Suppressor macrophage (primary cell): Measurements from ENCODE around the gene FANCC.
"Not testable (repeated sequence)": the region's sequence is repeated elsewhere in the genome, so short reads cannot be mapped to it uniquely, and the experiment has no call there.

Experiments
- DNase-seq, 4 experiments: peaks; one replicate each; pipeline ENCODE4 v3.0.0-alpha.2; 2020 to 2022

FANCC gene

DNA sequence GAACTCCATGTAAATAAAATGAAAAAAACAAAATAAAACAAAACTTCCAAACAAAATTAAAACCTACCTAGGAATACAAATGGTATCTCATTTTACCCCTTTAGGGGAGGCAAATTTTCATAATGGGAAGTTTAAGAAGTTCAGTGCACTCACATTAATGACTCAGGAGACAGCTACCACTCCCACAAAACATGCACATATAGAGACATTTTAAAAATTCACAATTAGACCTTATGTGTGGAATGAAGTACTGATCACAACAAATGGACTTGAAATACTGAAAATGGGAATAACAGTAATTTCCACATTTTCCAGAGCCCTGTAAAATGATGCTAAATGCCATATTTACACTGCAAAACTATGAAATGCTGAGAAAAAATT, 91.8 kb downstream of the FANCC start:
- DNase-seq: no peak

DNA sequence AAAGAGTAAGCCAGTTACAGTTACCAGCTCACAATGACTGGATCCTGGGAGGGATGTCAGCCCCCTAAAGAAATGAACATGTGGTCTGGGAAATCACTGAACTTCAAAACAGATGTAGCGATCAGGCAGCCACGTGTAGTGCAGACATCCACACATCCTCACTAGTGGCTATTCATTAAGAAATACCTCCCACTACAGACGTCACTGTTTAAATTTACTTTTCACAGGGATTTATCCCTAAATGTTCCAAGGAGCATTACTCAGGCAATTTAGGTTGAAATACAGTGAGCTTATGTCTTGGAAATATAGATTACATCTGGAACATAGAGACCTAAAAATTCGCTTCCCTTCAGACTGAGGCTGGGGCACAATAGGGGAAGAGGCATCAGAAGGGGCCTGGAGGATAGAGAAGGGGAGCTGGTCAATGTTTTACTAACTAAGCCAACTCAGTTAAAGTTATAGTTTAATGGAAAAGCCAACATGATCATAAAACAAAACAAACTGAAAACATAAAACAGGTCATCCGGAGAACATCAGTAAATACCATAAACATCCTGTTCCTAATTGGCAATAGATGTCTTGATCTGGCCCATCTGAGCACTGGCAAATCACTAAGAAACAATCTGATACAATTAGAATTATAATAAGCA, 92.3 kb downstream of the FANCC start:
- DNase-seq: no peak

DNA sequence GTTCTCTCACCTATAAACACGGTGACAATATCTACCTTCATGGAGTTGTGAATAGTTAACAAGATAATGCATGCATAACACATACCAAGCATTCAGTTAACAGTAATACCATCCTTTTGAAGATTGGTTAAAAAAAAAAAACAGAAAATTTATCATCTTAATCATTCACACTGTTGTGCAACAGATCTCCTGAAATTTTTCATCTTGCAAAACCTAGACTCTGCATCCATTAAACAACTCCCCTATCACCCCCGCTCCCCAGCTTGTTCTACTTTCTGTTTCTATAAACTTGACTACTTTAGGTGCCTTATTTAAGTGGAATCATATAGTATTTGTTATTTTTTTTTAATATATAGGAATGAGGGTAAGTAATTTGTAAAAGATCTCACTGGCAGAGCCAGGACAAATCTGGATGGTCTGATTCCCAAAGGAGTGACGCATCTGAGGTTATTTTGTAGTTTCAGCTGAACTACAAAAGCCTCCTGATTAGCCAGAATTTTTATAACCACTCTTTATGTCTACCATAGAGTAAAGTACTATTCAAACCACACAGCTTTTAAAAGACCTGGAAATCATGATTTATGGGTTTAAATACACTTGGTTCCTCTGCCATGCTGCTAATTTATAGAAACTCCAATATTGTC, 93.0 kb downstream of the FANCC start:
- no peak for DNase-seq

DNA sequence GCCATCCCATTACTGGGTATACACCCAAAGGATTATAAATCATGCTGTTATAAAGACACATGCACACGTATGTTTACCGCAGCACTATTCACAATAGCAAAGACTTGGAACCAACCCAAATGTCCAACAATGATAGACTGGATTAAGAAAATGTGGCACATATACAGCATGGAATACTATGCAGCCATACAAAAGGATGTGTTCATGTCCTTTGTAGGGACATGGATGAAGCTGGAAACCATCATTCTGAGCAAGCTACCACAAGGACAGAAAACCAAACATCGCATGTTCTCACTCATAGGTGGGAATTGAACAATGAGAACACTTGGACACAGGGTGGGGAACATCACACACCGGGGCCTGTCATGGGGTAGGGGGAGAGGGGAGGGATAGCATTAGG, 97.2 kb downstream of the FANCC start:
- DNase-seq: not testable (repeated sequence)

DNA sequence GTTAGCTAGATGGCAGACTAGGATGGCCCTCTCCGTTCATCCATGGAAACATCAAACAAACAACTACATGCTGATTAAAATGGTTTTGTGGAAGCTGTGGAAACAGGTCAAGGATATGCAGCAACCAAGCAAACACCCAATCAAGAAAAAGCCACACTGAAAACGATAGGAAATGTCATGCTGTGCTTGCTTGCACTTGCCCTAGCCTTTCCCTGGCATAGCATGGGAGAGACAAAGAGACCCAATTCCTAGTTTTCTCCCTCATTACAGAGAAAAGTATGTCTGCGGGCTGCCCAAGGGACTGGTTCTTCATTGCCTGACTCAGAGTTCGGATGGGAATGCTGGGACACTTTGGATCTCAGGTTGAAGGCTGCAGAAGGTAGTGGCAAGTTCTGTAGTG, 98.7 kb downstream of the FANCC start:
- no peak for DNase-seq

DNA sequence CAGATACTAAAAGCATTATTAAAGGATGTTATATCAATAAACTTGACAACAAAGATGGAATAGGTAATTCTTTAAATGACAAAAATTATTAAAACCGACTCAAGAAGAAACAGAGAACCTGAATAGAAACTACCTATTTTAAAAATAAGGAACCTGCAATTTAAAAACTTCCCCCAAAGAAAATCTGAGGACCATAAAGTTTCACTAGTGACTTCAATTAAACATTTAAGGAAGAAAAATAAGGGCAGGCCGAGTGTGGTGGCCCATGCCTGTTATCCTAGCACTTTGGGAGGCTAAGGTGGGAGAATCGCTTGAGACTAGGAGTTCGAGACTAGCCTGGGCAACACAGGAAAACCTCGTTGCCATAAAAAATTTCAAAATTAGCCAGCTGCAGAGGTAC, 99.6 kb downstream of the FANCC start:
- no peak for DNase-seq

DNA sequence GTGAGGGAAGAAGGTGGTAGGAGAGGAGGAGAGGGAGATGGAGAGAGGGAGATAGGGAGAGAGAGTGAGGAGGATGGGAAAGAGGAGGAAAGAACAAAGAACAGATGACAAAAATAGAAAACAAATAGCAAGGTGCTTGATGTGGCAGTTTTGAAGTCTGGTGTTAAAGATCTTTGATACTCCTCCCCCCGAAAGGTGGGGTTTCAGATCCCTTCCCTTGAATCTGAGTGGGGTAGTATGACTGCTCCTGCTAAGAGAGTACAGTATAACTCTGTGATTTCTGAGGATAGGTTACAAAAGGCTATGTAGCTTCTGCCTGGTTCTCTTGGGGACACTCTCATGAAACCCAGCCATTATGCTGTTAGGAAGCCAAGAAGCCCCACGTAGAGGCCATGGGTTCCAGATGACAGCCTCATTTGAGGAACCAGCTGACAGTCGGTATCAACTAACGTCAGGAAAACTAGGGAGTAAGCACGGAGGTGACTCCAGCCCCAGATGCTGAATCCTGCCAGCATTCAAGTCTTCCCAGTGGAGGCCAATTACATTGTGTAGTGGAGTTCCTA, 102.1 kb downstream of the FANCC start:
- DNase-seq: no peak

DNA sequence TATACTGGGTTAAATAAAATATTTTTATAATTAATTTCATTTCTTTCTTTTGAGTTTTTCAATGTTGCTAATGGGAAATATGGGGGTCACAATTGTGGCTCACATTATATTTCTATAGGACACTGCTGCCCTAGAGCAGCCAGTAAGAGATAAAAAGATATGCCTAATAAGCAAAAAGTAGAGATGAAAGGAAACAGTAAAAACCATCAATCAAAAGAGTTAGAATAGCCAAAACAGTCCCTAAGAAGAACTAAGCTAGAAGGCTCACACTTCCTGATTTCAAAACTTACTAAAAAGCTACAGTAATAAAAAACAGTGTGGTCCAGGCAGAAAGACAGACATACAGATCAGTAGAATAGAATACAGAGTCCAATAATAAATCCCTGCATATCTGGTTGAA, 104.4 kb downstream of the FANCC start:
- no peak for DNase-seq

DNA sequence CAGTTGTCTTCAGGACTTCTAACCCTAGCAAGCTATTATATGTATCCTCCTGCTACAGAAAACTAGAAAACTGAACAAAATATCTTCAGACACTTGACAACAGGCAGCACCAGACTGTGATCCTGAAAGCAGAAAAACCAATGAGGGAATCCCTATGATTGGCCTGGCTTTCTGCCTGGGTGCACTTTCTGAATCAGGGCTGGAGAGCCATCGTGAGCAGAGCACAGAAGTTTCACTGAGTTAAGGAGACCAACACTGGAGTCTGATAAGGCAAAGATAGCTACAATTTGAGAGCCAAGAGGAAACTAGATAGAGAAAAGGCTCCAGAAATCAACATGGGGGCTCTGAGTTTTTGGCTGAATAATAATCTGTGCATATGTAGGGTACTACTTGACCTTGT, 106.5 kb downstream of the FANCC start:
- DNase-seq: no peak

DNA sequence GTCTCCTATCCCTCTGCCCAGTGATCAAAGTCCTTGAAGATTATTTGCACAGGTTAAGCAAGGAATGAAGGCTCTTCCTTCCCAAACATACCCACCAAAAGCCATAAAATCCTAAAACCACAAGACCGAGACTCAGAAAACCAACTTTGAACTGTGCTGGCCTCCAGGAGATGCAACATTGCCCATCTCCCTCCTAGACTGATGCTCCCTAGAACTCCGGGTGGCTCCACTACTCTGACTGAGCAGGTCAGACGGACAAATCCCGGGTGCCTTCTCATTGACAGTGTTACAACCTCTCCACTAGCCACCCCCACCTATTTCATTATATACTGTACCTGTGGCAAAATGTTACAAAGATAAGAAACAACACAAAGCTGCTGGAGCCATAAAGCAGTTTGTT, 110.1 kb downstream of the FANCC start:
- DNase-seq: no peak

DNA sequence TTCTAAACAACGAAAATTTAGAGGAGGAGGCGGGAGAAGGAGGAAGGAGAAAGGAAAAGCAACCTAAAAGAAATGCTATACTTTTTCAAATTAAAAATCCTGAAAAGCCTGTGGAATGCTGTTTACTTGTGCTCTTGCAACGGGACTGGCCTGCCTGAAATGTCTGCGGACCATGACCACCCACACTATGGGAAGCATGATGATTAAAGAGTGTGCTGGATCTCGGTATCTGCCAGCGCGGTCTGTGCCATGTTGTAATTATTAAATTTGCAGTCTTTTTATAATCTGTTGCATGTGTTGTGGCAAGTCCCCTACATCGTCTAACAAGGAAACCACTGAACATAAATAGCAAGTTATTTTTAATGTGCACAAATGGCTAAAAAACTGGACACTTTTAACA, 111.4 kb downstream of the FANCC start:
- DNase-seq: no peak

DNA sequence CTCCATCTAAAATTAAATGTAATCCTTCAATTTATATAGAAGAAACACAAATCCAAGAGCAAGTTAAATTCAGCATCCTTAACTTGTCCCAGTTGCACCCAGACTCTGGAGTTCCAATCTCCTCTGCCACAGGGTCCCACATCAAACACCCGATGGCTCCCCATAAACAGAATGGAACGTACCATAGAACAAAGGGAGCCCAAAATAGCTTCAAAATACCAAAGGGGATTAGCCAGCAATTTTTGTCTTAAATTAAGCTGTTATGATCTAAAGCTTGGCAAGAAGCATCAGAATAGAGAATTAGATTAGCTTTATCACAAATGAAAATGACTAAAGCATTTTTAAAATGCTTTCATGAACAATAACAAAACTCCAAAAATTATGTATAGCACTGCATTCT, 112.8 kb downstream of the FANCC start:
- DNase-seq: no peak

DNA sequence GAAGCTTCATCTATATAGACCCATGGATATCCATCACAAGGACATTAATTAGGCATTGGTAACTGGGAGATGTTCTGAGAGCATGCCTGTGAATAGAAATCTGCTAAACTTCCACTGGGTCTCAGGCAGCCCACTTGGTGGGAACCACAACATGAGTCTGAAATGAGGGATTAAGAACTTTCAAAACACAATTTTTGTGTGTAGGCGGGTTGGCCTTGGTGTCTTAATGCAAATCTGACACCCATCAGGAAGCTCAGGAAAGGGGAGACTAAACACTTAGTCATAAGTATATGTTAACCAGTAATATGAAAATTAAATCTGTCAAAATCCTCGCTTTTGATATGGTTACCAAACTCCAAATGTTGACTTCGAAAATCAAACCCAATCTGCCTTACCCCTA, 113.2 kb downstream of the FANCC start:
- no peak for DNase-seq

DNA sequence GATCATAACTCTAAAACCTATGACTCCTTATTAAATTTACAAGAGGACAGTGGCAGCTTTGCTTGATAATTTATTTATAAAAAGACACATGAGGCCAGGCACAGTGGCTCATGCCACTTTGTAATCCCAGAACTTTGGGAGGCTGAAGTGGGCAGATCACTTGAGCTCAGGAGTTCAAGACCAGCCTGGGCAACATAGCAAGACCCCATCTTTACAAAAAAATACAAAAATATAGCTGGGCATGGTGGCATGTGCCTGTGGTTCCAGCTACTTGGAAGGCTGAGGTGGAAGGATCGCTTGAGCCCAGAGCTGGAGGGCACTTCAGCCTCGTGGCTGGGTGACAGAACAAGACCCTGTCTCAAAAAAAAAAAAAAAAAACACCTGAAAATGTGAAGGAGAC, 114.5 kb downstream of the FANCC start:
- DNase-seq: not testable (repeated sequence)

DNA sequence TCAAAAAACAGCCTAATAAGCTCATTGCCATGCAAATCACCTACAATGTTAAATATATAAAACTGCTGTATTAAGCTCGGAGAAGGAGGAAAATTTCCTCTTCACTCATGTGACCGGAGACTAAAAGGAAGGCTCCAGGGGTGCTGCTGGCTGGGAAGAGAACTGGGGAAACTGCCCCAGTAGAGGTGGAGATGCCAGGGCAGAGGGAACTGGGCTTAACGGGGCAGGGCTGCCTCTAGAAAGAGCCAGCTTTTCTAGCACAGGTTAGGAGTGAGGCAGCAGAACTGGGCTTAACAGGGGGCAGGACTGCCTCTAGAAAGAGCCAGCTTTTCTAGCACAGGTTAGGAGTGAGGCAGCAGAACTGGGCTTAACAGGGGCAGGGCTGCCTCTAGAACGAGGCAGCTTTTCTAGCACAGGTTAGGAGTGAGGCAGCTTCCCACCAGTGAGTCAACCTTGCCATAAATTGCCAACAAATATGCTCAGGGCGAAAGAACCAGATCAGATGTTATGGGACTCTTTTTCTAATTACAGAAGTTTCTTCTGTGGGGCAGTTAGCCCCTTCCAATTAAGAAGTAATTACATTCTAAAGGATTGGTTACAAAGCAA, 115.3 kb downstream of the FANCC start:
- no peak for DNase-seq

DNA sequence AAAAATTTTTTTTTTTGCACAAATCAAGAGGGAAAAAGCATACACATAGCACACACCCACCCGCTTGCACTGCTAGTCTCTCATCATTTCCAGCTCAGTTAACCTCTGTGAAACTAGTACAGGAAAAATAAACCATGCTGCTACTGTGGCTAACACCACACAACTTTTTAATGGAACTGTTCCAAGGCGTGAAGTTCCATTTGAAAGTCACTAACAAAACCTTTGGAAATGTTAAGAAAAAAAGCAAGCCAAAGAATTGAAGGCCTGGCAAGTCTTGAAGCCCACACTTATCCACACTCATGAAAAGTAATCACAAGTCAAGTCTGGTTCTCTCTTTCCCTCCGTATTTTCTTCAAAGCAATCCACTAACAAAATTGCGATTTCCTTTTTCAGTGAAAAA, 116.3 kb downstream of the FANCC start:
- DNase-seq: no peak

DNA sequence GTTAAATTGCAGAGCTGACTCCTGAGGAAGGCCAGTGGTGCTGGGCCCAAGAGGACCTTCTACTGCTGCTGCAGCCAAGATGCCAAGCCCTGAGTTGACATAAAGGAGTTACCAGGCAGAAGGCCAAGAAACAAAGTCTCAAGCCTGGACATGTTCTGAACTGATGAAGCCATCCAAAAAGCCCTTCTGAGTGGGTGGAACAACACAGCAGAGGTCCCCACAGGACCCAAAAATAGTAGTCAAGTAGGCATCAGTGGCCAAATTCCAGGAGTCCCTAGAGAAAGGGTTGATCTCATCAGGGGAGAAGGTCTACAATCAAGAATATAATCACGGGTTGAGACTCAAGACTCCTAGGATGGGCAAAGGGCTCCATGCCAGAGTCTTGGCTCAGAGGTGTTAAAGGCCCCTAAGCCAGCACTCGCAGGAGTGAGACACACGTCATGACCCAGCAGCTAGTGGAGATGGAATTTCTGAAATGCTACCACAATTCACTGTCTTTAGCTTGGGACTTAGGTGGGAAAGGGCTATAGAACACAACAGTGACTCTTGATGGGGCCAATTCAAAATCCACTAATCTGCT, 119.7 kb downstream of the FANCC start:
- no peak for DNase-seq

DNA sequence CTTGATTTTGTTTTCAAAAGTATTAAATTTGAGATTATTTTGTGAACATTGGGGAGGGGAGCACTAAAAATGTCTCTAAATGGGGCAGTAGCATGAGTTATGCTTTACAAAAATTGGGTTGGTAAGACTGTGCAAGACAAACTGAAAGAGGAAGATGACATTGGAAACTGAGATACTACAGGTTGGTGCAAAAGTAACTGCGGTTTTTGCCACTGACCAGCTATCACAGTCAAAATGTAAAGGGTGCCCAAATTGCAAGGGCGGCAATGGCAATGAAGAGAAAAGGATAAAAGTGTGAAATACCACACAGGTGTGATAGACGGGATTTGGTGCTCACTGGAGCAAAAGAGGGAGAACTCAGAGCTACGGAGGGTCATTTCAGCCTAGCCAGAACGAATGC, 124.0 kb downstream of the FANCC start:
- no peak for DNase-seq

DNA sequence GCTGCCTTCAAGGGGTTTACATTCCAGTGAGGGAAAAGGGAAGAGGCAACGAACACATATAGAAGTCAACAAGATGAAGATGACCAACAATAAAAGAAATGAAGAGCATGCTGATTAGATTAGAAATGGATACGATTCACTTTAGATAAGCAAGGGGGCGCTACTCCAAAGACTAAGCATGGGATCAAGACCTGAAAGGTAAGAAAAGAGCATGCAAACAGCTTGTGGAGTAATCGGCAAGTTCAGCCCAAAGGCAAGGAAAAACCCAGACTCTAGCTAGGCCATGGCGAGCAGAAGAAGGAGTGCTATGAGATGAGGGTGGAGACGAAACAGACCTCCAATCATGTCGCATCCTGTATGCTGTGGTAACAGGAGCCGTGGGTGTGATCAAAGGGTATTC, 124.4 kb downstream of the FANCC start:
- no peak for DNase-seq

DNA sequence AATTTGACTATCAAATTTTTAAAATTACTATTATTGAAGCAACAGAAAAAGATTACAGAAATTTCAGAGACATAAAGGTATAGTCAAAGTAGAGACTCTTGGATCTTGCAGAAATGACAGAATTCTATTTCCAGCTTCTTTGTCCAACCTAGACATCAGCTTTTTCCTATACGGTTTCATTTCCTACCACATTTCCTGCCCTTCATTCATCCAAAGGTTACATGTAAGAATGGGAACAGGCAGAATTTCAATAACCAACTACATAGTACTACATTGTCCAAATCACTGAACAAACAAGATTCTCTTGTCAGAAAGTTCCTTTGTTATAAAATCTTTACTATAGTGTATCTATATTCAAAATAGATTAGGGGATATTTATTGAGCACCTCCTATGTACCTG, 124.9 kb downstream of the FANCC start:
- no peak for DNase-seq

DNA sequence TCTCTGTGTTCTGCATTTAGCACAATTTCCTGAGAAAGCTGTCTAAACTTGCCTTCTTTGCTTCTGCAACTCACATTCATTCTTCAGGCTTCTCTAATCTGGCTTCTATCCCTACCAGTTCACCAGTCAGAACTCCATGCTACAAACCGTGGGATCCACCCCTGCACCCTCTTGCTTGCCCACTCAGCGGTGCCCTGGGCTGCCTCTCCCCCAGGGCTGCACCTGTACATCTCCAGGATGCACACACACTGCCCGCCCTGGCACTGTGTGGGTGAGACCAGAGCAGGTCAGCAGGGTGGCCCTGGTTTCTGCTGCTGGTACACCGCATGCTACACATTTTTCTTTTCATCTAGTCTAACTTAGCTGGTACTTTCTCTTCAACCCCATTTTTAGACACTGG, 127.1 kb downstream of the FANCC start:
- DNase-seq: no peak

DNA sequence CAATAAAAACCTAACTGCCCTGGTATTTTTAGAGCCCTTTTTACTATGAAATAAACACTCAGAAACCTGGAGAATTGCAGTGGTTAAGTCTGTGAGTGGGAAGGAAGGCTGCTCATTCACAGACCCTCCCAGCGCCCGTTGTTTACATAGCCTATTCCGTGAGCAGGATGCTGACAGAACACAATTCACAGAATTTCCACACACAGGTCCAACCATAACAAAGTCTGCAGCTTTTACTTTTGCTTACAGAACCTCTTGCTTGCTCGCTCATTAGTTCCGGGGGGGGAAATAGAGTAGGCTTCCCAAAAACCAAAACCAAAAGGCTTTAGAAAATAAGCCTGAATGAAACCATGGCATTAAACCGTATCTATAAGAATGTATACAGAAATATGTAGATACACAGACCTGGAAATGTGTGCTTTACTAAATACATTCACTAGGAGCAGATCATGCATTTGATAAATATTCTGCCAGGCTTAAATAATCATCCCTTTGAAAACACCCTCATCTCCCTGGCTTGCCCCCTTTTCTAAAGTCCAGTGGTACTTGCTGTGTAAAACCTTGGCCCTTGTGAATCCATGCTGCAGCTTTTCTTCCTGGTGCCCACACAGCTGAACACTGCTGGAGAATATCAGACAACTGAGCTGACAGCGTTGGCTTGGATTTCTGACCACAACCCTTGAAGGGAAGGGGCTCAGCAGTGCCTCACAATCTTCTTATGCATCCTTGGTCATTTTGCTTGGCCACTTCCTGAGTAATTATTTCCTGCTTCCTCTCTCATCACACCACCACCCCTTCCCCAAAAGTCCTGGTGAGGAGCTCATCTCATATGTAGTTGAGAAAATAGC, 128.0 kb downstream of the FANCC start:
- peak; percentile 21 to 51 (median 42) for DNase-seq

DNA sequence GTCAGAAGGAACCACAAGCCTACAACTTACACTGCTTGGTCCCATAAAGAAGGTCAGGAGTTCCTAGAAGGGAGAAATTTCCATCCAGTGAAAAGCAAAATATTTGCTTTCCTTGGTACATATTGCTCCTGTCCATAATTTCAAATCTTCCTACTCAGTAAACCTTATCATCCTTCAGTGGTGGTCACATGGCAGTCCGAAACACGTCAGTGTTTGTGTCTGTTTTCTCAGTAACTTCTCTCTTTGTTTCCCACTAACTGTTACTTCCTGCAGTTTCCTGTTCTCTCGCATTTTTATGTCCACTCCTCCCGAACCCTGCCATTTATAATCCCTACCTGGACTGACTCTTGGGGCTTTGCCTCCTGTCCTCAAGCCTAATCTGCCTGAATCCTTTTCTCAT, 129.1 kb downstream of the FANCC start:
- DNase-seq: peak; percentile 22 to 42 (median 34)
